NOMO-1 (cell line): ENCODE data around the gene OSBPL5.

Experiments
- DNase-seq, 2 experiments: peaks; one replicate each; lab custom pipeline; 2025; ENCODE audit not compliant: unreplicated experiment in 2 of 2; lab: John Stamatoyannopoulos, UW

OSBPL5 gene

GRCh38 chr11:3165152-3165705 is at the start of gene OSBPL5:
Gene OSBPL5, minus strand, starts transcription at chr11:3165310. Its CDS starts 36,162 bp downstream, at chr11:3129148.
- DNase-seq, result peak; percentile 67 to 72

- DNase-seq, result no peak
These were observed 49.2 kb upstream of the OSBPL5 start for GRCh38 chr11:3214420-3214699.

GRCh38 chr11:3213659-3214419 is 48.7 kb upstream of the OSBPL5 start:
- DNase-seq, result no peak

- no peak for DNase-seq
These were observed 43.2 kb upstream of the OSBPL5 start for GRCh38 chr11:3208272-3208671.

- DNase-seq, result no peak
These were observed 42.5 kb upstream of the OSBPL5 start for GRCh38 chr11:3207526-3208189.

- DNase-seq, result no peak
These were observed 41.8 kb upstream of the OSBPL5 start for GRCh38 chr11:3206922-3207204.

- DNase-seq, result no peak
These were observed 41.2 kb upstream of the OSBPL5 start for GRCh38 chr11:3206156-3206921.

GRCh38 chr11:3205261-3206155 is 40.4 kb upstream of the OSBPL5 start:
- no peak for DNase-seq

GRCh38 chr11:3204141-3205015 is 39.3 kb upstream of the OSBPL5 start:
- no peak for DNase-seq

GRCh38 chr11:3203221-3204043 is 38.3 kb upstream of the OSBPL5 start:
- DNase-seq, result no peak

- DNase-seq, result no peak
These were observed 37.6 kb upstream of the OSBPL5 start for GRCh38 chr11:3202759-3203158.

GRCh38 chr11:3202305-3202704 is 37.2 kb upstream of the OSBPL5 start:
- no peak for DNase-seq

- no peak for DNase-seq
These were observed 36.6 kb upstream of the OSBPL5 start for GRCh38 chr11:3201677-3202181.

- DNase-seq, result no peak
These were observed 36.0 kb upstream of the OSBPL5 start for GRCh38 chr11:3201112-3201581.

GRCh38 chr11:3200388-3201111 is 35.4 kb upstream of the OSBPL5 start:
- DNase-seq, result no peak

- DNase-seq, result no peak
These were observed 34.6 kb upstream of the OSBPL5 start for GRCh38 chr11:3199537-3200295.

GRCh38 chr11:3198815-3199214 is 33.7 kb upstream of the OSBPL5 start:
- DNase-seq, result no peak
